Left ventricle myocardium superior (tissue), 1 donor: Measurements from ENCODE around the gene CIAO3. TPM values are rescaled to one million over a fixed set of nuclear protein-coding genes. Genes with fewer than 3 reads are reported as not detected.
"Not testable (repeated sequence)": the region's sequence is repeated elsewhere in the genome, so short reads cannot be mapped to it uniquely, and the experiment has no call there.

Experiments used
- ATAC-seq: fragments of 200-7000 bp; cut with Tn5 transposase; one replicate; pipeline ENCODE4 v1.9.1; 2020; ENCODE audit warnings: mild to moderate bottlenecking, moderate library complexity
- DNase-seq: peaks from one replicate; pipeline ENCODE4 v3.0.0-alpha.2; 2020
- intact Hi-C: fragments of 100-400 bp; cut with micrococcal nuclease; formaldehyde crosslinking; loops from one replicate; pipeline ENCODE4 v1.11.0; 2022
- total RNA-seq: library from RNA; stranded (reverse); fragmentation: NEBNext Ultra II Directional; extraction: Animal tissue kit (Norgen Biotek cat#: 25700); gene quantifications from one replicate; pipeline ENCODE4 v1.2.1, GENCODE V29; 2021
- donor health status: DM: no; HTN: yes; CAD: no; lungs with severe emphysema.

CIAO3 gene
- total RNA-seq, 1 donor from 2014 or later: 34.5 TPM

- no peak for ATAC-seq
- intact Hi-C loops: no loop called here
- DNase-seq: no peak
Observed at GRCh38 chr16:716768-717325, 23.9 kb downstream of the CIAO3 start.

GRCh38 chr16:716200-716568, 24.6 kb downstream of the CIAO3 start:
- intact Hi-C loops: no loop called here
- DNase-seq: no peak
- ATAC-seq: no peak

DNA sequence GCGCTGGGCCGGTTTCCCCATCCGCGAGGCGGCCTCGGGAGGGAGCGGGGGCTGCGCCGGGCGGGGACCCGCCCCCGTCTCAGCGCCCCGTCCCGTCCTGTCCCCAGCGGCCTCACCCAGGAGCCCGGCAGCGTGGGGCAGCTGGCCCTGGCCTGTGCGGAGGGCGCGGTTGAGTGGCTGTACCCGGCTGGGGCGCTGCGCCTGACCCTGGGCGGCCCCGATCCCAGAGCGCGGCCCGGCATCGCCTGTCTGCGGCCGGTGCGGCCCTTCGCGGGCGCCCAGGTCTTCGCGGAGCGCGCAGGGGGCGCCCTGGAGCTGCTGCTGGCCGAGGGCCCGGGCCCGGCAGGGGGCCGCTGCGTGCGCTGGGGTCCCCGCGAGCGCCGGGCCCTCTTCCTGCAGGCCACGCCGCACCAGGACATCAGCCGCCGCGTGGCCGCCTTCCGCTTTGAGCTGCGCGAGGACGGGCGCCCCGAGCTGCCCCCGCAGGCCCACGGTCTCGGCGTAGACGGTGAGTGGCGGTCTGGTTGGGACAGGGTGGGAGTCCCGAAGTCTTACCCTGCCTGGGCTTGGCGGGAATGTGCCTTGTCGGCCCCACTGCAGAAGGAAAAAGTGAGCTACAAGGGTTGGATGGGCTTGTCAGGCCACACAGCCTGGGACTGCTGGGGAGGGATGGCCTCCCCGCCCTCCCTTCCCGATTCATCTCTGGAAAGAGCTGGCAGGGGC, 25.2 kb downstream of the CIAO3 start:
- DNase-seq (no peak), ATAC-seq (no peak)
- intact Hi-C loops: no loop called here

GRCh38 chr16:714558-715476, 26.0 kb downstream of the CIAO3 start, which contains the start of gene METRN:
TSS of gene METRN (plus strand) at chr16:715118. CDS start at chr16:715290, 172 bp downstream.
- intact Hi-C loops: no loop called here
- DNase-seq: peak; percentile 98
- ATAC-seq: peak; percentile 90

DNA sequence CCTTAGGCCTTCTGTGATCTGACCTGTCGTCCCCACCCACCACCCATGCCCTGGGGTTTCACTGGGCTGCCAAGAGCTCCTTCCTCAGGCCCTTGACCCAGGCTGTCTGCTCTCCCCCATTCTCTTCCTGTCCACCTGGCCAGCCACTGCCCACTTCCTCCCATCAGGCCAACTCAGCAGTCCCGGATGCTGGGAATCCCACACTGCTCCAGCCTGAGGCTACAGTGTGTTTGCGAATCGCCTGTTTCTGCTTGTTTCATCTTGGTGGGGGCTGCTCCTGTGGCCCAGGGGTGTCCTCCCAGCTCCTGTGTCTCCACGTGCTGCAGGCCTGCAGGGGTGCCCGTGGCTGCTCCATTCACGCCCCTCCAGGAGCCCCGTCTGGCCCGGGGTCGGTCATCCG, 26.7 kb downstream of the CIAO3 start:
- intact Hi-C loops: no loop called here
- ATAC-seq: no peak
- DNase-seq: no peak

- intact Hi-C loops, ATAC-seq, DNase-seq: not testable (repeated sequence)
Observed at GRCh38 chr16:712740-713250, 28.0 kb downstream of the CIAO3 start.

DNA sequence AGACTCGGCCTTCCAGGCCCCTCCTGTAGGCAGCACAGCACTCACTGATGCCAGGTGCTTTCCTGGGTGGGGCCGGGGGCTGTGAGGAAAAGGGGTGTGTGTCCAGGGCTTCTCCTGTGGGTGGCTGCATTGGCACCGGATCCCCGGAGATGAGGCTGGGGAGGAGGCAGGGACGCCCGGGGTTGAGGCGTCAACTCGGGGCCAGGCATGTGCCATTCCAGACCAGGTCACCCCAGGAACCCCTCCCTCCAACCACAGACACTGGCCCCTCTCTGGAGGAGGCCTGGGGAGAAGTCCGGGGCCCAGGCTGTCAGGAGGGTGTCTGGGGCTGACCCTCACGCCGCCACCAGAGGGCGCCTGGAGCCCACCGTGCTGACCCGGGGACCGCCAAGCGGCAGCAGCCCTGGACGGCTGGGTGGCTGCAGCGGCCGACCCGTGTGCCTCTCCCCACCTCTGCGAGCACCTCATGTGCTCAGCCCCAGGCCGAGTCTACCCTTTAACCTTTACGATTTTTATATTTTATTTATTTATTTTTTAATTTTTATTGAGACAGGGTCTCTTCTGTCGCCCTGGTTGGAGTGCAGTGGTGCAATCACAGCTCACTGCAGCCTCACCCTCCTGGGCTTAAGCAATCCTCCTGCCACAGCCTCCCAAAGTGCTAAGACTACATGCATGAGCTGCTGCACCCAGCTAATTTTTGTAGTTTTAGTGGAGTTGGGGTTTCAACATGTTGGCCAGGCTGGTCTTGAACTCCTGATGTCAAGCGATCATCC, 29.1 kb downstream of the CIAO3 start:
- ATAC-seq (peak; percentile 67), DNase-seq (peak; percentile 90)
- intact Hi-C loops: no loop called here

DNA sequence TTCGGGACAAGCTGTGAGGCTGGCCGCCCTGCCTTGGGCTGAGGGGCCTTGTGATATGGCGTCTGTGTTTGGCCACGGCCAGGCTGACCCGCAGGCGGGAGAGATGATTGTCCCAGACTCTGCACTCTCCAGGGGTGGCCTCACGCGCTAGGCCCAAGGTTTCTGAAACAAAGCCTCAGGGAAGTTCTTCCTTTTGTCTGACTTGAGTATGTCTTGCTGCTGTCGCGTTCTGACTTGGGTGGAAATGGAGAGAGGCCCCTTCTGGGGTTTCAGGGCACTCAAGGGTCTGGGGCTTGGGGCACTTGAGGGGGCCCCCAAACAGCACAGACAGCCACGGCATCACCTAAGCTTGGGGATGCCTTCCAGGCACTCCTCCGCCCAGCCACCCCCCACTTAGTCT, 29.7 kb downstream of the CIAO3 start:
- no peak for DNase-seq
- ATAC-seq: no peak
- intact Hi-C loops: no loop called here

DNA sequence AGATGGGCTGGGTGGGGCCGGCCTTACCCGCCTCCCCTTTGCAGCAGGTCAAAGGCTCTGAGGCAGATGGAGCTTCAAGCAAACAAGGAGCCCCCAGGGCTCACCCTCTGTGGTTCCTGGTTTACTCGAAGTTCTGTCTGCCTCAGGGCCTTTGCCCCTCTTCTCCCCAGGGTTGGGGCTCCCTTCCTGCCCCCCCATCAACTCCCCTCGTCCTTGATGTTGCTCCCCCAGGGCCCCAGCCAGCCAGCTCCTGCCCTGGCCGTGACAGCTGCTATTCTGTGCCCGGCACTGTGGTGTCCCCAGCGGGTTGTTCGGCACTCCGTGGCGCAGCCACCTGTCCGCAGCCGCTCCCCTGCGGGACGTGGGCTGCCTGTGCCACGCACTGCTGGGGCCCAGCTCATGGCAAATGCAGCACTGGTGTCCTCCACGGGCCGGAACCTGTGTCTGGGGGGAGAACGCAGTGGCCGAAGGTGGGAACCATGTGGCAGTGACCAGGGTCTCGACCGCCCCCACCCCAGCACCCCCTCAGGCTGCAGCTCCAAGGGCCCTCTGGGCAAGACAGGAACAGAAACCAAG, 30.2 kb downstream of the CIAO3 start:
- no peak for DNase-seq
- intact Hi-C loops: no loop called here

DNA sequence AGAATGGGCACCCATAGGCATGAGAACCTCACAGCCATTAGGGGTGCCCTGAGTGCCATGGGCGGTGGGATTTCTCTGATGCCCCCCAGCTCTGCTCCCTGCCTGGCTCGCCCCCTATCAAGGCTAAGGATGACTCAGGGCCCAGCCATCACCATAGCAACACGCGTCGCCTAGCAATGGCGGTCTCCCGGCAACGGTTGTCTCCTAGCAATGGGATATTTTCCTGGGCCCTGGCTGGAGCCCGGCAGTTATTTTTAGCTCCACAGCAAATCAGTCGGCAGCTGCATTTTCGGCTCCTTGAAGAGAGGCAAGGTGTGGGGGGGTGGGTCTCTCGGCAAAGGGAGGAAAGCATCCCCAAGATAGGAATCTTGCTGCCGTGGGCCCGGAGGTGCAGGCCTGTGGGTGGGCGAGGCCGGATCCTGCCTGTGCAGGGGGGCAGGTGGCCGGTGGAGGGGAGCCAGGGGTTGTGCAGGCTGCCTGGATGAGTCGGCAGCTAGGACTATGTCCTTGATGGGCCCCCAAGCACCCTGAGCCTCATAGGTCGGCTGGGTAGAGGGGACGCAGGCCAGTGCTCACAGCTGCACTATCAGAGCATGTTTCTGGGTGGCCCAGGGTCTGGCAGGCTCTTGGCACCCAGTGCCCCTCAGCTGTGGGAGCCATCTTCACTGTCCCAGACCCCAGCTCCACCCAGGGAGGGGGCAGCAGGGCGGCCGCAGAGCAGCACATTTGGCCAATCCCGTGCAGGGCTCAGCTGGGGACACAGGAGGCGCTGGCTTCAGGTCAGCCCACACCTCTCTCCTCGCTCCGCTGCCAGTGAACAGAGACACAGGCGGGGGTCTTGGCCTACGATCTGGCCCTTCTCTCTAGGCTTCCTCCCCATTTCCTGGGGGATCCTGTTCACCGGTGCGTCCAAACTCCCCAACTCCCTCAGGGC, 31.0 kb downstream of the CIAO3 start:
- ATAC-seq: peak; percentile 26

More for the DNA sequence above, 30.2 kb downstream of the CIAO3 start:
- ATAC-seq: no peak

DNA sequence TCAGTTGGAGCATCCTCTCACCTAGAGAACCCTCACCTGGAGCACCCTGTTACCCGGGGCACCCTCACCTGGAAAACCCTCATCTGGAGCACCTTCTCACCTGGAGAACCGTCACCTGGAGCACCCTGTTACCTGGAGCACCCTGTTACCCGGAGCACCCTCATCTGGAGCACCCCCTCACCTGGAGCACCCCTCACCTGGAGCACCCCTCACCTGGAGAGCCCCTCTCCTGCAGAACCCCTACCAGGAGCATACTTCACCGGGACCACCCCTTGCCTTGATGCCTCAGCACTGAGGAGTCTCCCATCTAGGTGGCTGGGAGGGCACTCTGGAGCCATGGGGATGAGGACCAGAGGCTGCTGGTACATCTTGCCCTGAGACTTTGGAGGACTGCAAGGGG, 31.8 kb downstream of the CIAO3 start:
- ATAC-seq (no peak), DNase-seq (no peak)
- intact Hi-C loops: no loop called here

More for the DNA sequence above, 31.0 kb downstream of the CIAO3 start:
- intact Hi-C loops: no loop called here
- DNase-seq: peak; percentile 59

DNA sequence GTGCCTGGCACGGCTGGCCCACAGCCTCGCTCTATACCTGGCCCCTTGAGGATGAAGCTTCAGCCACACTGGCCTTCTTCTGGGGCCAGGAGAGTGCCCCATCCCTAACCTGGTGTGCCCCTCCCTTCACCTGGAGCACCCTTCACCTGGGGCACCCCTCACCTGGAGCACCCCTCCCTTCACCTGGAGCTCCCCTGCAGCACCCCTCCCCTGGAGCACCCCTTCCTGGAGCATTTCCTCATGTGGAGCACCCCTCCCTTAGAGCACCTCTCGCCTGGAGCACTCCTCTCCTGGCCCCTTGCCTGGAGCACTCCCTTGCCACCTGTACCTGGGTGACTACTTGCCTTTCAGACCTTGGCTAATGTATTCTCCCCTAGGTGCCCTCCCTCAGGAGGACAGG, 32.8 kb downstream of the CIAO3 start:
- ATAC-seq: no peak
- intact Hi-C loops: no loop called here

DNA sequence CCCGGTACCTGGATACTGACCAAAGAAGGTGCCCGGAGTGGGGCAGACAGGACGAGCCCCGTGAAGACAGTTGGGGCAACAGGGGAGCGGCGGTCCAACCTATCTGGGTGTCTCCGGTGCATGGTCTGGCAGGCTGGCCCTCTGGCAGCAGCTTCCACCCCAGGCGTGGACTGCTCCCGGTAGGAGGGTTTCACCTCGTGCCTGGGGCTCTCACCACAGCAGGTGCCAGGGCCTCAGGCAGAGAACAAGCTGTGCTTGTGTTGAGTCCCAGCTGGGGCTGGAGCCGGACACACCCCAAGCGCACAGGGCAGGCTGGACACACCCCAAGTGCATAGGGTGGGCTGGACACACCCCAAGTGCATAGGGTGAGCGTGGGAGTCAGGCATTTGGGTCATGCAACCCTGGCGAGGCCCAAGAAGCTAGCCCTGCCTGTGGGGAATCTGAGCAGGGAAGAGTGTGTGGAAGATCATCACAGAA, 33.7 kb downstream of the CIAO3 start:
- intact Hi-C loops: no loop called here
- ATAC-seq: no peak

More for the DNA sequence above, 32.8 kb downstream of the CIAO3 start:
- DNase-seq: no peak

DNA sequence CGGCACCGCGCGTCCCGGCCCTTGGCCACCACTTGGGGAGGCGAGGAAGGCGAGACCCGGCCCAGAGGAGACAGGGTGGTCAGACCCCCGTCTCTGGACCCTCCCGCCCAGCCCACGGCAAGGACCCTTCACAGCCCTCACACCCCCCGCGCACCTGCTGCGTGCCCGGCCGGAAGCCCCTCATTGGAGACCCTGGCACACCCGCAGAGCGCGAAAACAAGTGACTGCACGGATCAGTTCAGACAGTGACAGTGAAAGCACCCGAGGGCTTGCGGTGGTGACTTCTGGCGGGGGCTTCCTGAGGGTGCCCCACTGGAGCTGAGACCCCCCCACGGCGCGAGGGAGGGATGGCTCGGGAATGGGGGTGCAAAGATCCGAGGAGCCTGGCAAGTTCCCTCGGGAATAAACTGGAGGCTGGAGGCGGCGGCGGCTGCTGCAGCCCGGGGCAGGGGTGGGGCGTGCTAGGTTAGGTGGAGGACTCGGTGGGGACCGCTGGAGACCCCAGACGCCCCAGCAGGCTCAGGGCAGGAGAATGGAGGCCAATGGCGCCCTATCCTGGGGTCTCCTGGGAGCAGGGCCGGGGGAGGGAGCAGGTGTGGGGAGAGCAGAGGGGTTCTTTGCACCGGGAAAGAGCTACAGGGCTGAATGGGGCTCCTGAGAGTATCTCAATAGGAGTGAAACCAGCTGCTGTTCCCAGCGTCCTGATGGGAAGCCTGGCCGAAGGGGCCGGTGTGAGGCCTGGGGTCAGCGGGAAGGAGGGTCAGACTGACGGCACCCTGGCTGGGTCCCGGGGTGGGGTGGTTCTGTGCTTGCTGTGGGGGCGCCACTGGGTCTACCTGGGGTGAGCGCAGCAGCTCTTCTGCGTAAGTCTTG, 34.4 kb downstream of the CIAO3 start:
- intact Hi-C loops: no loop called here
- ATAC-seq (no peak), DNase-seq (no peak)

More for the DNA sequence above, 33.7 kb downstream of the CIAO3 start:
- DNase-seq: no peak

GRCh38 chr16:705431-706188, 35.2 kb downstream of the CIAO3 start, which contains the start of gene FBXL16:
TSS of gene FBXL16 (minus strand) at chr16:705801. CDS start at chr16:697405, 8,396 bp downstream.
- intact Hi-C loops: no loop called here
- DNase-seq (no peak), ATAC-seq (no peak)
